ENCODE data around the gene PCDHA4. TPM values are rescaled to one million over a fixed set of nuclear protein-coding genes. Genes with fewer than 3 reads are reported as not detected.
"Not testable (repeated sequence)": the region's sequence is repeated elsewhere in the genome, so short reads cannot be mapped to it uniquely, and the experiment has no call there.

The PCDHA4 gene
- total and polyA plus RNA-seq, 9 of the 15 experiments (the other 6 are each of a cell fraction or from before 2014, with no cell fraction given): not detected

- TF ChIP-seq, protein P1, sequence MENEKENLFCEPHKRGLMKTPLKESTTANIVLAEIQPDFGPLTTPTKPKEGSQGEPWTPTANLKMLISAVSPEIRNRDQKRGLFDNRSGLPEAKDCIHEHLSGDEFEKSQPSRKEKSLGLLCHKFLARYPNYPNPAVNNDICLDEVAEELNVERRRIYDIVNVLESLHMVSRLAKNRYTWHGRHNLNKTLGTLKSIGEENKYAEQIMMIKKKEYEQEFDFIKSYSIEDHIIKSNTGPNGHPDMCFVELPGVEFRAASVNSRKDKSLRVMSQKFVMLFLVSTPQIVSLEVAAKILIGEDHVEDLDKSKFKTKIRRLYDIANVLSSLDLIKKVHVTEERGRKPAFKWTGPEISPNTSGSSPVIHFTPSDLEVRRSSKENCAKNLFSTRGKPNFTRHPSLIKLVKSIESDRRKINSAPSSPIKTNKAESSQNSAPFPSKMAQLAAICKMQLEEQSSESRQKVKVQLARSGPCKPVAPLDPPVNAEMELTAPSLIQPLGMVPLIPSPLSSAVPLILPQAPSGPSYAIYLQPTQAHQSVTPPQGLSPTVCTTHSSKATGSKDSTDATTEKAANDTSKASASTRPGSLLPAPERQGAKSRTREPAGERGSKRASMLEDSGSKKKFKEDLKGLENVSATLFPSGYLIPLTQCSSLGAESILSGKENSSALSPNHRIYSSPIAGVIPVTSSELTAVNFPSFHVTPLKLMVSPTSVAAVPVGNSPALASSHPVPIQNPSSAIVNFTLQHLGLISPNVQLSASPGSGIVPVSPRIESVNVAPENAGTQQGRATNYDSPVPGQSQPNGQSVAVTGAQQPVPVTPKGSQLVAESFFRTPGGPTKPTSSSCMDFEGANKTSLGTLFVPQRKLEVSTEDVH (IDR thresholded peaks at IDR 0.05; ENCODE audit: low read depth, partially characterized antibody): no peak
- no peak for TF ChIP-seq NKRF (IDR thresholded peaks at IDR 0.05; ENCODE audit: borderline replicate concordance)
- TF ChIP-seq PML (IDR thresholded peaks at IDR 0.05; ENCODE audit: low read length): no peak
- TF ChIP-seq ZC3H11A (IDR thresholded peaks at IDR 0.05; ENCODE audit: low read depth, low read length): no peak
Measured at GRCh38 chr5:140785905-140786686, 20.8 kb upstream of the PCDHA4 start, which contains the start of gene PCDHA1 (continued).

GRCh38 chr5:140787422-140787821 is 19.4 kb upstream of the PCDHA4 start:
- in situ Hi-C loops (cut with MboI); intact Hi-C loops (cut with micrococcal nuclease); ATAC-seq; POLR2A ChIA-PET; H3K27ac ChIP-seq (ENCODE audit: extremely low read depth, low read depth, low read length); H3K36me3 ChIP-seq (ENCODE audit: control insufficient read depth, insufficient read depth, low read length); H2AFZ ChIP-seq (ENCODE audit: low read depth, low read length); FAIRE-seq; H3K4me3 ChIP-seq; BruUV-seq (replicated peaks); H3K9me1 ChIP-seq (ENCODE audit: control insufficient read depth, insufficient read depth, low read length); H3K9me3 ChIP-seq (replicated peaks; ENCODE audit: control insufficient read depth, insufficient read depth, low read depth, low read length); H3K9ac ChIP-seq (ENCODE audit: insufficient read depth in 1 of 2, low read depth in 2 of 2, low read length in 2 of 2); H4K20me1 ChIP-seq (replicated peaks; ENCODE audit: control insufficient read depth, insufficient read depth, low read length); H3K27me3 ChIP-seq (ENCODE audit: control insufficient read depth in 2 of 2, insufficient read depth in 2 of 2, low read length in 2 of 2); H3K79me2 ChIP-seq (ENCODE audit: control insufficient read depth, insufficient read depth, low read length); H3K4me1 ChIP-seq (replicated peaks in 1 of 2; ENCODE audit: control insufficient read depth in 2 of 2, insufficient read depth in 2 of 2, low read length in 2 of 2); DNase-seq (ENCODE audit: extremely low read depth in 1 of 4, low spot score in 3 of 4); H3K4me2 ChIP-seq (ENCODE audit: insufficient read depth, low read length); CTCF ChIA-PET (ENCODE audit: low intra/inter-chr PET ratio): not testable (repeated sequence)
- WGBS (ENCODE audit: insufficient coverage, low coverage, missing lambda C conversion rate): 51% methylated on average over 31 of the region's 44 CpGs

GRCh38 chr5:140787849-140788504 is 18.9 kb upstream of the PCDHA4 start:
- ATAC-seq; H3K79me2 ChIP-seq (ENCODE audit: control insufficient read depth, insufficient read depth, low read length); H3K27me3 ChIP-seq (ENCODE audit: control insufficient read depth in 2 of 2, insufficient read depth in 2 of 2, low read length in 2 of 2); BruUV-seq (replicated peaks); intact Hi-C loops (cut with micrococcal nuclease); H3K9ac ChIP-seq (ENCODE audit: insufficient read depth in 1 of 2, low read depth in 2 of 2, low read length in 2 of 2); CTCF ChIA-PET (ENCODE audit: low intra/inter-chr PET ratio); H4K20me1 ChIP-seq (replicated peaks; ENCODE audit: control insufficient read depth, insufficient read depth, low read length); H3K4me3 ChIP-seq; H2AFZ ChIP-seq (ENCODE audit: low read depth, low read length); H3K9me3 ChIP-seq (replicated peaks; ENCODE audit: control insufficient read depth, insufficient read depth, low read depth, low read length); H3K4me1 ChIP-seq (replicated peaks in 1 of 2; ENCODE audit: control insufficient read depth in 2 of 2, insufficient read depth in 2 of 2, low read length in 2 of 2); DNase-seq (ENCODE audit: extremely low read depth in 1 of 4, low spot score in 3 of 4); POLR2A ChIA-PET; H3K36me3 ChIP-seq (ENCODE audit: control insufficient read depth, insufficient read depth, low read length); H3K27ac ChIP-seq (ENCODE audit: extremely low read depth, low read depth, low read length); H3K9me1 ChIP-seq (ENCODE audit: control insufficient read depth, insufficient read depth, low read length); in situ Hi-C loops (cut with MboI); FAIRE-seq; H3K4me2 ChIP-seq (ENCODE audit: insufficient read depth, low read length): not testable (repeated sequence)
- WGBS (ENCODE audit: insufficient coverage, low coverage, missing lambda C conversion rate): 20% methylated on average over 33 of the region's 70 CpGs

All from K562 (cell line).